HL-60 (cell line): ENCODE measurements around the gene CELF1.

Source experiments
- DNase-seq, 2 experiments: peaks; one replicate each; pipeline ENCODE4 v3.0.0-alpha.2; 2010 to 2020; ENCODE audit warnings: low read depth in 1 of 2, low spot score in 1 of 2
- H3K27ac ChIP-seq: fragments of 250-450 bp; sonication (Bioruptor Pico); replicated peaks from 2 replicates; pipeline ENCODE4 v1.5.1; 2020; ENCODE audit warnings: mild to moderate bottlenecking, moderate library complexity
- H3K27me3 ChIP-seq: fragments of 250-450 bp; sonication (Bioruptor Pico); 2 replicates; pipeline ENCODE4 v1.5.1; 2021; ENCODE audit warnings: mild to moderate bottlenecking, moderate library complexity; ENCODE audit not compliant: insufficient read depth, poor library complexity, severe bottlenecking
- H3K4me3 ChIP-seq: replicated peaks from 2 replicates; pipeline ENCODE4 v1.5.1; 2011; ENCODE audit warnings: mild to moderate bottlenecking, control low read depth, low read length; ENCODE audit not compliant: insufficient read depth
- GABPA ChIP-seq: IDR thresholded peaks from 2 replicates; pipeline ENCODE4 v1.6.1; 2012; ENCODE audit warnings: low read depth
- POLR2AphosphoS5 ChIP-seq: IDR thresholded peaks from 2 replicates; pipeline ENCODE4 v1.6.1; 2012; ENCODE audit warnings: low read depth
- SPI1 ChIP-seq: IDR thresholded peaks from 2 replicates; pipeline ENCODE4 v1.6.1; 2012; ENCODE audit warnings: low read depth, mild to moderate bottlenecking, borderline replicate concordance
- TF ChIP-seq, protein P1 (sequence below): IDR thresholded peaks from 2 replicates; pipeline ENCODE4 v1.6.1; 2012; ENCODE audit warnings: low read depth; ENCODE audit not compliant: insufficient replicate concordance
- TF ChIP-seq, protein P2 (sequence below): IDR thresholded peaks from one replicate; pipeline ENCODE4 v1.5.1; 2011; ENCODE audit warnings: low read length, control low read depth, inconsistent platforms; ENCODE audit not compliant: insufficient read depth

CELF1 gene

DNA sequence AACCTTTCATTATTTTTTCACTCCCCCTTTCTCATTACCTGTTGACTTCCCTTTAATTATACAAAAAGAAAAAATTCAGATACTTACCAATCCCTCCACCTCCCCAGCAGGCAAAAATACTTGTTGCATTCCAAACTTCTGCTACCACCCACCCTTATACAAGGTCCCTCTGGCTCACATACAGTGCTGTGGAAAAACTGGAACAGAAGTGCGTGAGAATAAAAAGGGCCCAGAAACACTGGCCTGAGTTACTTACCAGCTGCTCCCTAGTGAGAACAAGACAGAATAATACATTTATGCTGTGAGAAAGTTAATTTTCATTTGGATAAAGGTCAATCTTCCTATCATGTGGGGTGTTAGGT lies 57.1 kb downstream of the CELF1 start:
- Histone ChIP-seq H3K4me3 (no peak overlapping the region), H3K27me3 (no peaks in the 10 kb centered on the region), H3K27ac (no peak overlapping the region)
- TF ChIP-seq POLR2AphosphoS5 = no peak
- TF ChIP-seq, protein P1, sequence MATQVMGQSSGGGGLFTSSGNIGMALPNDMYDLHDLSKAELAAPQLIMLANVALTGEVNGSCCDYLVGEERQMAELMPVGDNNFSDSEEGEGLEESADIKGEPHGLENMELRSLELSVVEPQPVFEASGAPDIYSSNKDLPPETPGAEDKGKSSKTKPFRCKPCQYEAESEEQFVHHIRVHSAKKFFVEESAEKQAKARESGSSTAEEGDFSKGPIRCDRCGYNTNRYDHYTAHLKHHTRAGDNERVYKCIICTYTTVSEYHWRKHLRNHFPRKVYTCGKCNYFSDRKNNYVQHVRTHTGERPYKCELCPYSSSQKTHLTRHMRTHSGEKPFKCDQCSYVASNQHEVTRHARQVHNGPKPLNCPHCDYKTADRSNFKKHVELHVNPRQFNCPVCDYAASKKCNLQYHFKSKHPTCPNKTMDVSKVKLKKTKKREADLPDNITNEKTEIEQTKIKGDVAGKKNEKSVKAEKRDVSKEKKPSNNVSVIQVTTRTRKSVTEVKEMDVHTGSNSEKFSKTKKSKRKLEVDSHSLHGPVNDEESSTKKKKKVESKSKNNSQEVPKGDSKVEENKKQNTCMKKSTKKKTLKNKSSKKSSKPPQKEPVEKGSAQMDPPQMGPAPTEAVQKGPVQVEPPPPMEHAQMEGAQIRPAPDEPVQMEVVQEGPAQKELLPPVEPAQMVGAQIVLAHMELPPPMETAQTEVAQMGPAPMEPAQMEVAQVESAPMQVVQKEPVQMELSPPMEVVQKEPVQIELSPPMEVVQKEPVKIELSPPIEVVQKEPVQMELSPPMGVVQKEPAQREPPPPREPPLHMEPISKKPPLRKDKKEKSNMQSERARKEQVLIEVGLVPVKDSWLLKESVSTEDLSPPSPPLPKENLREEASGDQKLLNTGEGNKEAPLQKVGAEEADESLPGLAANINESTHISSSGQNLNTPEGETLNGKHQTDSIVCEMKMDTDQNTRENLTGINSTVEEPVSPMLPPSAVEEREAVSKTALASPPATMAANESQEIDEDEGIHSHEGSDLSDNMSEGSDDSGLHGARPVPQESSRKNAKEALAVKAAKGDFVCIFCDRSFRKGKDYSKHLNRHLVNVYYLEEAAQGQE = no peak
- TF ChIP-seq, protein P2, sequence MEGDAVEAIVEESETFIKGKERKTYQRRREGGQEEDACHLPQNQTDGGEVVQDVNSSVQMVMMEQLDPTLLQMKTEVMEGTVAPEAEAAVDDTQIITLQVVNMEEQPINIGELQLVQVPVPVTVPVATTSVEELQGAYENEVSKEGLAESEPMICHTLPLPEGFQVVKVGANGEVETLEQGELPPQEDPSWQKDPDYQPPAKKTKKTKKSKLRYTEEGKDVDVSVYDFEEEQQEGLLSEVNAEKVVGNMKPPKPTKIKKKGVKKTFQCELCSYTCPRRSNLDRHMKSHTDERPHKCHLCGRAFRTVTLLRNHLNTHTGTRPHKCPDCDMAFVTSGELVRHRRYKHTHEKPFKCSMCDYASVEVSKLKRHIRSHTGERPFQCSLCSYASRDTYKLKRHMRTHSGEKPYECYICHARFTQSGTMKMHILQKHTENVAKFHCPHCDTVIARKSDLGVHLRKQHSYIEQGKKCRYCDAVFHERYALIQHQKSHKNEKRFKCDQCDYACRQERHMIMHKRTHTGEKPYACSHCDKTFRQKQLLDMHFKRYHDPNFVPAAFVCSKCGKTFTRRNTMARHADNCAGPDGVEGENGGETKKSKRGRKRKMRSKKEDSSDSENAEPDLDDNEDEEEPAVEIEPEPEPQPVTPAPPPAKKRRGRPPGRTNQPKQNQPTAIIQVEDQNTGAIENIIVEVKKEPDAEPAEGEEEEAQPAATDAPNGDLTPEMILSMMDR = no peak
- TF ChIP-seq SPI1 = no peak
- no peak for TF ChIP-seq GABPA
- no peak for DNase-seq

DNA sequence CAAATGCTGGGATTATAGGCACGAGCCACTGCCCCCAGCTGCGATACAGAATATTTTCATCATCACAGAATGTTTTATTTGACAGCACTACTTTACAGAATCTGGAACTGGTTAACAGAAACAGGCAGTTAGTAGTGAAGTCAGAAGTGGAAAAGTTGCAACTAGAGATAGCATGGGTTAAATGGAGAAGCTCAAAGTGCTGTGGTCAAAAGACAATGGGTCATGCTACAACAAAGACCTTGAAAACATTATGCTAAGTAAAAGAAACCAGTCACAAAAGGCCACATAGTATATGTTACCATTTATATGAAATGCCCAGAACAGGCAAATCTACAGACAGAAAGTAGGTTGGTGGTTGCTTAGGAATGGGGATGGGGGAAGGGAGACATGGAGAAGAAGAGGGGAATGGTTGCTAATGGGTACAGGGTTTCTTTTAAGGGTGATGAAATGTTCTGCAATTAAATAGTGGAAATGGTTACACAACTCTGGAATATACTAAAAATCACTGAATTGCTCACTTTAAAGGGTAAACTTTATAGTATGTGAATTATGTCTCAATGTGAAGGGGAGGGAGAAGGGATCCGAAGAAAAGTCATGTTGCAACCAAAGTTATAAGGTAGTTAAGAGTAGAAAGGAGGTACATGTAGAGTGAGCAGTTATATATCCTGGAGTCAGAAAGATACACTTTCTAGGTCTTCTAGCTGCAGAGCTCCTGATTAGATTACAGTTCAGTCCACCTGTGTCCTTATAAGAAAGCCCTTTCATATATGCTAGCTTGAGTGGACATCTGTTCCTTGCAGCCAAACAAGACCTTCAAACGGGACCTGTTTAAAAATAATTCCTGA lies 57.7 kb downstream of the CELF1 start:
- TF ChIP-seq SPI1 (no peak), POLR2AphosphoS5 (no peak), GABPA (no peak)
- TF ChIP-seq, protein P1 = no peak
- TF ChIP-seq, protein P2 = no peak
- no peak overlapping the region for H3K27ac ChIP-seq
- DNase-seq = no peak

DNA sequence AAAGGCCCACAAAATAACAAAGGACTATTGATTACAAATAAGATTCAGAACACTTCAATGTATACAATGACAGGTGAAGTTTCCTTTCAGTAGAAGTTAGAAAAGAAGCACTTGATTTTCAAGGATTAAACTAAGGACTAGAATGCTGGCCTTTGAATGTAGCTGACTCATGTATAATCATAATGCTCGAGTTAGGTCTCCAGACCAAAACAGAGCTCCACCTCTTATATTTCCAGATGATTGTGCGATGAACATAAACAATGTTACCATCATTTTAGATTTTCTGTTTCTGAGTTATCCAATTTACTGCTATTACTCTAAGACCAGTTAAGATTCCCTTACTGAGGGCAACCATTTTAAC lies 63.6 kb downstream of the CELF1 start:
- Histone ChIP-seq H3K4me3 (no peak overlapping the region), H3K27me3 (no peaks in the 10 kb centered on the region), H3K27ac (0 out of 2 replicates have a peak overlapping the region, but pooled peaks have one; percentile 4)
- TF ChIP-seq, protein P2 = no peak
- TF ChIP-seq POLR2AphosphoS5 (no peak), SPI1 (no peak), GABPA (no peak)
- TF ChIP-seq, protein P1 = no peak
- no peak for DNase-seq

More for the DNA sequence above, 57.7 kb downstream of the CELF1 start:
- Histone ChIP-seq H3K4me3 (no peak overlapping the region), H3K27me3 (no peaks in the 10 kb centered on the region)
